NCI-H774 (cell line): ENCODE data around the gene ACBD3.

Experiments
- DNase-seq: peaks from one replicate; lab custom pipeline; 2025; lab: John Stamatoyannopoulos, UW

ACBD3 gene

GRCh38 chr1:226201029-226201593 is 14.6 kb upstream of the ACBD3 start:
- DNase-seq: no peak

GRCh38 chr1:226199971-226200370 is 13.4 kb upstream of the ACBD3 start:
- DNase-seq: no peak

- no peak for DNase-seq
These were observed 8.6 kb upstream of the ACBD3 start for GRCh38 chr1:226195144-226195543.

GRCh38 chr1:226187380-226187779 is 839 bp upstream of the ACBD3 start:
- DNase-seq: no peak

- no peak for DNase-seq
These were observed 430 bp upstream of the ACBD3 start for GRCh38 chr1:226187019-226187322.

- DNase-seq: no peak
These were observed 1.2 kb downstream of the ACBD3 start for GRCh38 chr1:226185141-226186036.

- DNase-seq: no peak
These were observed 4.4 kb downstream of the ACBD3 start for GRCh38 chr1:226181996-226182714.

- DNase-seq: no peak
These were observed 9.7 kb downstream of the ACBD3 start for GRCh38 chr1:226176870-226177269.

GRCh38 chr1:226172589-226172988 is 14.0 kb downstream of the ACBD3 start:
- DNase-seq: no peak

GRCh38 chr1:226166341-226166740 is 20.2 kb downstream of the ACBD3 start:
- no peak for DNase-seq

GRCh38 chr1:226164154-226164553 is 22.4 kb downstream of the ACBD3 start:
- DNase-seq: no peak

GRCh38 chr1:226162898-226163297 is 23.6 kb downstream of the ACBD3 start:
- DNase-seq: no peak

- no peak for DNase-seq
These were observed 27.6 kb downstream of the ACBD3 start for GRCh38 chr1:226158983-226159382.

GRCh38 chr1:226158457-226158856 is 28.1 kb downstream of the ACBD3 start:
- no peak for DNase-seq

GRCh38 chr1:226157761-226158316 is 28.7 kb downstream of the ACBD3 start:
- DNase-seq: no peak

- DNase-seq: no peak
These were observed 31.9 kb downstream of the ACBD3 start for GRCh38 chr1:226154593-226154992.

GRCh38 chr1:226149806-226150205 is 36.7 kb downstream of the ACBD3 start:
- no peak for DNase-seq

- DNase-seq: no peak
These were observed 38.4 kb downstream of the ACBD3 start for GRCh38 chr1:226148121-226148648.

- no peak for DNase-seq
These were observed 42.5 kb downstream of the ACBD3 start for GRCh38 chr1:226144045-226144444.

- DNase-seq: no peak
These were observed 50.8 kb downstream of the ACBD3 start for GRCh38 chr1:226135709-226136108.

GRCh38 chr1:226135059-226135651 is 51.4 kb downstream of the ACBD3 start:
- DNase-seq: peak; percentile 66
